ENCODE measurements around the gene CACNB2.

DNA sequence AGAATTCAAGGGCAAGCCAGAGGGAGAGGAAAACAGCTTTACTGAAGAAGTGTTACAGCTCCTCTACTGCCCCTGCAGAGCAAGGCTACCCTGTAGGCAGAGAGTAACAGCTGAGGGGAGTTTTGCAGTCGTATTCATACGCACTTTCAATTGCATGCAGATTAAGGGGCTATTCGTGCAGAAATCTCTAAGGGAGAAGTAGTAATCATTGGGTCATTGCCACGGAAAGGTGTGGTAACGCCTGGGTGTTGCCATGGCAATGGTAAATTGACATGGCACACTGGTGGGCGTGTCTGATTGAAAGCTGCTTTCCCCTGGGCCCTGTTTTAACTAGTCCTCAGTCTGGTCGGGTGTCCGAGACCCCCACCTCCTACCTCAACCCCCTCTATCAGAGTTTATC lies 284.0 kb downstream of the CACNB2 start:
- TF ChIP-seq POLR2AphosphoS2 (IDR thresholded peaks at IDR 0.05; ENCODE audit: low read depth, low read length) = no peak
- no peak for TF ChIP-seq CC2D1A (CRISPR knock-in tag; IDR thresholded peaks at IDR 0.05)
- TF ChIP-seq HOXD1 (CRISPR knock-in tag; IDR thresholded peaks at IDR 0.05) = no peak
- no peak for TF ChIP-seq CTCF (CRISPR knock-in tag; IDR thresholded peaks at IDR 0.05)
- TF ChIP-seq ZMYM4 (CRISPR knock-in tag; IDR thresholded peaks at IDR 0.05) = no peak
- TF ChIP-seq GTF2F1 (IDR thresholded peaks at IDR 0.05; ENCODE audit: low read length) = no peak
- no peak for TF ChIP-seq ZNF232 (CRISPR knock-in tag; IDR thresholded peaks at IDR 0.05; ENCODE audit: borderline replicate concordance)
- no peak for TF ChIP-seq RAD21 (CRISPR knock-in tag; IDR thresholded peaks at IDR 0.05)
- TF ChIP-seq ZNF878 (CRISPR knock-in tag; IDR thresholded peaks at IDR 0.05) = no peak
- no peak for TF ChIP-seq ZKSCAN5 (CRISPR knock-in tag; IDR thresholded peaks at IDR 0.05)
- no peak for TF ChIP-seq POLR2A (IDR thresholded peaks at IDR 0.05; ENCODE audit: insufficient read depth in 1 of 2, low read depth in 2 of 2, low read length in 2 of 2)
- TF ChIP-seq SP1 (IDR thresholded peaks at IDR 0.05) = no peak
- TF ChIP-seq SP1 (CRISPR knock-in tag; IDR thresholded peaks at IDR 0.05) = no peak
- TF ChIP-seq ZEB1 (IDR thresholded peaks at IDR 0.05; ENCODE audit: insufficient replicate concordance, low read depth) = no peak
